DMS79 (cell line): Measurements from ENCODE around the gene OR5F1.

Source experiments
- DNase-seq: peaks from one replicate; lab custom pipeline; 2025; lab: John Stamatoyannopoulos, UW

OR5F1 gene

GRCh38 chr11:55994525-55994924 is at the start of gene OR5F1:
Gene OR5F1, minus strand, starts transcription at chr11:55994625. Its CDS starts 0 bp downstream, at chr11:55994625.
- no peak for DNase-seq

GRCh38 chr11:56027354-56027753 is 32.9 kb upstream of the OR5F1 start, which contains the start of gene OR5AS1:
Gene OR5AS1, plus strand, starts transcription at chr11:56027654. Its CDS starts 2,765 bp downstream, at chr11:56030419.
- no peak for DNase-seq

GRCh38 chr11:56013805-56014204 is 19.4 kb upstream of the OR5F1 start:
- no peak for DNase-seq

GRCh38 chr11:56010716-56011115 is 16.3 kb upstream of the OR5F1 start:
- DNase-seq, result no peak

GRCh38 chr11:55970935-55971334 is 23.5 kb downstream of the OR5F1 start:
- no peak for DNase-seq

- DNase-seq, result no peak
These were observed 24.6 kb downstream of the OR5F1 start, which contains the start of gene OR10AG1 for GRCh38 chr11:55969845-55970244. Gene OR10AG1, minus strand, starts transcription at chr11:55969945. Its CDS starts 38 bp downstream, at chr11:55969907.

- no peak for DNase-seq
These were observed 26.5 kb downstream of the OR5F1 start for GRCh38 chr11:55967914-55968313.

GRCh38 chr11:55966391-55966790 is 28.0 kb downstream of the OR5F1 start:
- DNase-seq, result no peak

GRCh38 chr11:55956521-55956920 is 37.9 kb downstream of the OR5F1 start:
- DNase-seq, result no peak

GRCh38 chr11:55949330-55949729 is 45.1 kb downstream of the OR5F1 start:
- no peak for DNase-seq
